ENCODE measurements around the gene MPC2. TPM values are rescaled to one million over a fixed set of nuclear protein-coding genes. Genes with fewer than 3 reads are reported as not detected.
"Not testable (repeated sequence)": the region's sequence is repeated elsewhere in the genome, so short reads cannot be mapped to it uniquely, and the experiment has no call there.

MPC2 gene
- polyA plus RNA-seq, 1 donor (not counting 4 experiments of a cell fraction or from before 2014, with no cell fraction given), result 61.6 TPM

- TF ChIP-seq, protein P1, sequence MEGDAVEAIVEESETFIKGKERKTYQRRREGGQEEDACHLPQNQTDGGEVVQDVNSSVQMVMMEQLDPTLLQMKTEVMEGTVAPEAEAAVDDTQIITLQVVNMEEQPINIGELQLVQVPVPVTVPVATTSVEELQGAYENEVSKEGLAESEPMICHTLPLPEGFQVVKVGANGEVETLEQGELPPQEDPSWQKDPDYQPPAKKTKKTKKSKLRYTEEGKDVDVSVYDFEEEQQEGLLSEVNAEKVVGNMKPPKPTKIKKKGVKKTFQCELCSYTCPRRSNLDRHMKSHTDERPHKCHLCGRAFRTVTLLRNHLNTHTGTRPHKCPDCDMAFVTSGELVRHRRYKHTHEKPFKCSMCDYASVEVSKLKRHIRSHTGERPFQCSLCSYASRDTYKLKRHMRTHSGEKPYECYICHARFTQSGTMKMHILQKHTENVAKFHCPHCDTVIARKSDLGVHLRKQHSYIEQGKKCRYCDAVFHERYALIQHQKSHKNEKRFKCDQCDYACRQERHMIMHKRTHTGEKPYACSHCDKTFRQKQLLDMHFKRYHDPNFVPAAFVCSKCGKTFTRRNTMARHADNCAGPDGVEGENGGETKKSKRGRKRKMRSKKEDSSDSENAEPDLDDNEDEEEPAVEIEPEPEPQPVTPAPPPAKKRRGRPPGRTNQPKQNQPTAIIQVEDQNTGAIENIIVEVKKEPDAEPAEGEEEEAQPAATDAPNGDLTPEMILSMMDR (optimal IDR thresholded peaks at IDR 0.05 in 1 of 3, IDR thresholded peaks at IDR 0.05 in 1 of 3, conservative IDR thresholded peaks at IDR 0.05 in 1 of 3; ENCODE audit: extremely low read depth in 1 of 3, insufficient read depth in 2 of 3, low read length in 3 of 3), result no peak
- no peak for TF ChIP-seq EZH2 (IDR thresholded peaks at IDR 0.05; ENCODE audit: low read length)
- Histone ChIP-seq H2AFZ (ENCODE audit: control insufficient read depth, low read length) (no peak overlapping the region), H3K79me2 (ENCODE audit: control insufficient read depth, insufficient read depth, low read length) (peaks cover 22% of the 10 kb centered on the region), H3K27ac (ENCODE audit: control insufficient read depth, insufficient read depth, low read length) (no peak overlapping the region), H3K9me1 (ENCODE audit: control insufficient read depth, extremely low read depth, insufficient read depth, low read length) (no peaks in the 10 kb centered on the region), H3K4me1 (ENCODE audit: control insufficient read depth, extremely low read depth, insufficient read depth, low read length) (peaks cover 3% of the 10 kb centered on the region), H3K36me3 (ENCODE audit: control insufficient read depth in 2 of 2, extremely low read depth in 1 of 2, insufficient read depth in 2 of 2, low read length in 2 of 2) (no peaks in the 10 kb centered on the region), H3K4me3 (ENCODE audit: control insufficient read depth in 2 of 3, extremely low read depth in 1 of 3, insufficient read depth in 2 of 3, low read depth in 1 of 3, low read length in 3 of 3) (no peak overlapping the region), H3K9ac (ENCODE audit: control insufficient read depth, extremely low read depth, insufficient read depth, low read length) (no peak overlapping the region), H3K9me3 (ENCODE audit: control insufficient read depth, low read depth, low read length) (no peaks in the 10 kb centered on the region), H3K27me3 (ENCODE audit: control insufficient read depth, extremely low read depth, insufficient read depth, low read length) (no peaks in the 10 kb centered on the region), H3K4me2 (ENCODE audit: control insufficient read depth, extremely low read depth, insufficient read depth, low read depth, low read length) (no peak overlapping the region), H4K20me1 (ENCODE audit: control insufficient read depth, extremely low read depth, insufficient read depth, low read length) (no peaks in the 10 kb centered on the region)
- no peak for DNase-seq (ENCODE audit: low read depth, low spot score)
- dilution Hi-C loops (cut with MboI; ENCODE audit: extremely low pct_ligation_motif_present, low sequenced_read_pairs), result no loop called here
- FAIRE-seq, result no peak
Measured at GRCh38 chr1:167929725-167930124, 7.1 kb downstream of the MPC2 start.

DNA sequence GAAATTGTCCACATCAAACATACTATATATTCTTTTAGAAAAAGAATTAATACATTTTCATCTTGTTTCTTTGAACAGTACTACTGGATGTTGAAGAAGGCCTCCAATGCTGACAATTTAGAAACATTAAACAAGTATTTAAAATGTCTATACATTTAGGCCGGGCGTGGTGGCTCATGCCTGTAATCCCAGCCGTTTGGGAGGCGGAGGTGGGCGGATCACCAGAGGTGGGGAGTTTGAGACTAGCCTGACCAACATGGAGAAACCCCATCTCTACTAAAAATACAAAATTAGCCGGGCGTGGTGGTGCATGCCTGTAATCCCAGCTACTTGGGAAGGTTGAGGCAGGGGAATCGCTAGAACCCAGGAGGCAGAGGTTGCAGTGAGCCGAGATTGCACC, 8.0 kb downstream of the MPC2 start:
- DNase-seq (ENCODE audit: low read depth, low spot score); H3K4me3 ChIP-seq (ENCODE audit: control insufficient read depth in 2 of 3, extremely low read depth in 1 of 3, insufficient read depth in 2 of 3, low read depth in 1 of 3, low read length in 3 of 3); H3K4me2 ChIP-seq (ENCODE audit: control insufficient read depth, extremely low read depth, insufficient read depth, low read depth, low read length); H4K20me1 ChIP-seq (ENCODE audit: control insufficient read depth, extremely low read depth, insufficient read depth, low read length); H2AFZ ChIP-seq (ENCODE audit: control insufficient read depth, low read length); dilution Hi-C loops (cut with MboI; ENCODE audit: extremely low pct_ligation_motif_present, low sequenced_read_pairs); H3K9me3 ChIP-seq (ENCODE audit: control insufficient read depth, low read depth, low read length); FAIRE-seq; H3K9ac ChIP-seq (ENCODE audit: control insufficient read depth, extremely low read depth, insufficient read depth, low read length); H3K27ac ChIP-seq (ENCODE audit: control insufficient read depth, insufficient read depth, low read length); H3K36me3 ChIP-seq (ENCODE audit: control insufficient read depth in 2 of 2, extremely low read depth in 1 of 2, insufficient read depth in 2 of 2, low read length in 2 of 2); H3K9me1 ChIP-seq (ENCODE audit: control insufficient read depth, extremely low read depth, insufficient read depth, low read length); H3K27me3 ChIP-seq (ENCODE audit: control insufficient read depth, extremely low read depth, insufficient read depth, low read length); H3K4me1 ChIP-seq (ENCODE audit: control insufficient read depth, extremely low read depth, insufficient read depth, low read length): not testable (repeated sequence)
- peaks cover 16% of the 10 kb centered on the region for H3K79me2 ChIP-seq (ENCODE audit: control insufficient read depth, insufficient read depth, low read length)

- DNase-seq (ENCODE audit: low read depth, low spot score) (no peak), FAIRE-seq (no peak)
- H3K9ac ChIP-seq (ENCODE audit: control insufficient read depth, extremely low read depth, insufficient read depth, low read length), result no peak overlapping the region
- no peak for TF ChIP-seq EZH2 (IDR thresholded peaks at IDR 0.05; ENCODE audit: low read length)
- TF ChIP-seq, protein P1 (optimal IDR thresholded peaks at IDR 0.05 in 1 of 3, IDR thresholded peaks at IDR 0.05 in 1 of 3, conservative IDR thresholded peaks at IDR 0.05 in 1 of 3; ENCODE audit: extremely low read depth in 1 of 3, insufficient read depth in 2 of 3, low read length in 3 of 3), result no peak
- no peak overlapping the region for H3K4me3 ChIP-seq (ENCODE audit: control insufficient read depth in 2 of 3, extremely low read depth in 1 of 3, insufficient read depth in 2 of 3, low read depth in 1 of 3, low read length in 3 of 3)
- dilution Hi-C loops (cut with MboI; ENCODE audit: extremely low pct_ligation_motif_present, low sequenced_read_pairs), result no loop called here
- H2AFZ ChIP-seq (ENCODE audit: control insufficient read depth, low read length), result no peak overlapping the region
- H3K27ac ChIP-seq (ENCODE audit: control insufficient read depth, insufficient read depth, low read length), result no peak overlapping the region
- no peaks in the 10 kb centered on the region for H3K4me1 ChIP-seq (ENCODE audit: control insufficient read depth, extremely low read depth, insufficient read depth, low read length)
- H3K9me3 ChIP-seq (ENCODE audit: control insufficient read depth, low read depth, low read length), result no peaks in the 10 kb centered on the region
- H3K27me3 ChIP-seq (ENCODE audit: control insufficient read depth, extremely low read depth, insufficient read depth, low read length), result no peaks in the 10 kb centered on the region
- no peaks in the 10 kb centered on the region for H3K9me1 ChIP-seq (ENCODE audit: control insufficient read depth, extremely low read depth, insufficient read depth, low read length)
- no peaks in the 10 kb centered on the region for H3K36me3 ChIP-seq (ENCODE audit: control insufficient read depth in 2 of 2, extremely low read depth in 1 of 2, insufficient read depth in 2 of 2, low read length in 2 of 2)
- peaks cover 11% of the 10 kb centered on the region for H3K79me2 ChIP-seq (ENCODE audit: control insufficient read depth, insufficient read depth, low read length)
- no peaks in the 10 kb centered on the region for H4K20me1 ChIP-seq (ENCODE audit: control insufficient read depth, extremely low read depth, insufficient read depth, low read length)
- no peak overlapping the region for H3K4me2 ChIP-seq (ENCODE audit: control insufficient read depth, extremely low read depth, insufficient read depth, low read depth, low read length)
Measured at GRCh38 chr1:167928457-167928852, 8.4 kb downstream of the MPC2 start.
